Measurements from ENCODE around the gene MAD2L2. TPM values are rescaled to one million over a fixed set of nuclear protein-coding genes. Genes with fewer than 3 reads are reported as not detected.

MAD2L2 gene
- total RNA-seq, 1 donor from 2014 or later = 30.1 TPM

DNA sequence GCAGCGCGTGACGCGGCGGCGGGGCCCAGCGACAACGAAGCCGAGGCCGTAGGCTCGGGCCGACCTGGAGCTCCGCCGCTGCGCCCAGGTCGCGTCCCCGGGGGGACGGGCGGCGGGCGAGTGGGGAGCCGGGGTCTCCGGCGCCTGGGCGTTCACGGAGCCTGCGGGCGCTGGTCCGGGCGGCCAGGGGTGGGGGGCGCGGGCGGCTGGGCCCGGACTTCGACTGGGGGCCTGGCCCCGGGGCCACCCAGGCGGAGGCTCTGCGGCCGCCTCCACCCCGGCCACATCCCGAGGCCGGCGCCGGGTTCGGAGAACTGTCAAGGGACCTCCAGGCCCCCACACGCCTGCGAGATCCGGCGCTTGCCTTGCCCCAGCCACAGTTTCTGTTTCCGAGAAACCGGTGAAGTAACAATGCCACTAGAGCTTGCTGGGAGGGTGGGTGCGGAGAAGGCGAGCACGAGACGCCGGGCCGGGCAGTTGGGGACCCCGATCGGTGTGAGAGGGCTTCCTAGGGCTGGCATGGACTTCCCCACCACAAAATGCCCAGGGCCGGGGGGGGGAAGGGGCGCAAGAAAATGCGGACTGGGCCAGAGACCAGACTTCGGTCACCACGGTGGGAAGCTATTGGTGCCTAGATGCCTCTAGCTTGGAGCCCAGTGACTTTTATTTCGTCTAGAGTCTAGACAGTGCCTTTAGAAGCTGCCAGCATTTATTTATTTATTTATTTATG is 16.4 kb downstream of the MAD2L2 start:
- Histone ChIP-seq H3K4me2 (ENCODE audit: low read length) (peak overlapping the region; percentile 90), H3K27ac (ENCODE audit: low read depth, low read length) (no peak overlapping the region), H3K9ac (ENCODE audit: low read length) (peak overlapping the region; percentile 63), H3K4me1 (ENCODE audit: insufficient read depth, low read length) (peaks cover 2% of the 10 kb centered on the region), H3K9me3 (ENCODE audit: insufficient read depth, low read depth, low read length) (no peaks in the 10 kb centered on the region), H3K27me3 (ENCODE audit: insufficient read depth, low read length) (no peaks in the 10 kb centered on the region), H4K20me1 (ENCODE audit: insufficient read depth, low read length) (no peaks in the 10 kb centered on the region), H2AFZ (ENCODE audit: low read depth, low read length) (peak overlapping the region; percentile 81), H3K36me3 (ENCODE audit: insufficient read depth, low read length) (no peaks in the 10 kb centered on the region), H3K79me2 (ENCODE audit: insufficient read depth, low read length) (no peaks in the 10 kb centered on the region), H3K4me3 (ENCODE audit: insufficient read depth, low read depth, low read length) (peak overlapping the region; percentile 52)
- DNase-seq (ENCODE audit: low read depth) (no peak), FAIRE-seq (no peak)
- Mint-ChIP-seq H3K4me3 (ENCODE audit: unreplicated experiment) (peak overlapping the region; percentile 81), H3K9me3 (ENCODE audit: unreplicated experiment) (no peaks in the 10 kb centered on the region), H3K27me3 (ENCODE audit: low read depth, unreplicated experiment) (peaks cover 1% of the 10 kb centered on the region), H3K4me1 (ENCODE audit: low read depth, unreplicated experiment) (no peaks in the 10 kb centered on the region), H3K27ac (ENCODE audit: unreplicated experiment) (no peak overlapping the region), H3K36me3 (ENCODE audit: low read depth, unreplicated experiment) (peaks cover 18% of the 10 kb centered on the region)
- TF ChIP-seq, protein P1, sequence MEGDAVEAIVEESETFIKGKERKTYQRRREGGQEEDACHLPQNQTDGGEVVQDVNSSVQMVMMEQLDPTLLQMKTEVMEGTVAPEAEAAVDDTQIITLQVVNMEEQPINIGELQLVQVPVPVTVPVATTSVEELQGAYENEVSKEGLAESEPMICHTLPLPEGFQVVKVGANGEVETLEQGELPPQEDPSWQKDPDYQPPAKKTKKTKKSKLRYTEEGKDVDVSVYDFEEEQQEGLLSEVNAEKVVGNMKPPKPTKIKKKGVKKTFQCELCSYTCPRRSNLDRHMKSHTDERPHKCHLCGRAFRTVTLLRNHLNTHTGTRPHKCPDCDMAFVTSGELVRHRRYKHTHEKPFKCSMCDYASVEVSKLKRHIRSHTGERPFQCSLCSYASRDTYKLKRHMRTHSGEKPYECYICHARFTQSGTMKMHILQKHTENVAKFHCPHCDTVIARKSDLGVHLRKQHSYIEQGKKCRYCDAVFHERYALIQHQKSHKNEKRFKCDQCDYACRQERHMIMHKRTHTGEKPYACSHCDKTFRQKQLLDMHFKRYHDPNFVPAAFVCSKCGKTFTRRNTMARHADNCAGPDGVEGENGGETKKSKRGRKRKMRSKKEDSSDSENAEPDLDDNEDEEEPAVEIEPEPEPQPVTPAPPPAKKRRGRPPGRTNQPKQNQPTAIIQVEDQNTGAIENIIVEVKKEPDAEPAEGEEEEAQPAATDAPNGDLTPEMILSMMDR (IDR thresholded peaks at IDR 0.05; ENCODE audit: insufficient read depth, low read depth, low read length) = no peak

- Mint-ChIP-seq H3K9me3 (ENCODE audit: unreplicated experiment) (no peaks in the 10 kb centered on the region), H3K36me3 (ENCODE audit: low read depth, unreplicated experiment) (peaks cover 25% of the 10 kb centered on the region), H3K27ac (ENCODE audit: unreplicated experiment) (no peak overlapping the region), H3K4me3 (ENCODE audit: unreplicated experiment) (no peak overlapping the region), H3K4me1 (ENCODE audit: low read depth, unreplicated experiment) (no peaks in the 10 kb centered on the region), H3K27me3 (ENCODE audit: low read depth, unreplicated experiment) (peaks cover 1% of the 10 kb centered on the region)
- Histone ChIP-seq H3K9ac (ENCODE audit: low read length) (no peak overlapping the region), H3K4me3 (ENCODE audit: insufficient read depth, low read depth, low read length) (no peak overlapping the region), H3K79me2 (ENCODE audit: insufficient read depth, low read length) (no peaks in the 10 kb centered on the region), H3K27ac (ENCODE audit: low read depth, low read length) (no peak overlapping the region), H3K27me3 (ENCODE audit: insufficient read depth, low read length) (no peaks in the 10 kb centered on the region), H3K4me2 (ENCODE audit: low read length) (no peak overlapping the region), H3K9me3 (ENCODE audit: insufficient read depth, low read depth, low read length) (no peaks in the 10 kb centered on the region), H3K4me1 (ENCODE audit: insufficient read depth, low read length) (peaks cover 2% of the 10 kb centered on the region), H4K20me1 (ENCODE audit: insufficient read depth, low read length) (peaks cover 3% of the 10 kb centered on the region), H3K36me3 (ENCODE audit: insufficient read depth, low read length) (no peaks in the 10 kb centered on the region), H2AFZ (ENCODE audit: low read depth, low read length) (no peak overlapping the region)
- no peak for TF ChIP-seq EZH2 (IDR thresholded peaks at IDR 0.05; ENCODE audit: insufficient read depth, low read length)
- TF ChIP-seq, protein P1 (IDR thresholded peaks at IDR 0.05; ENCODE audit: insufficient read depth, low read depth, low read length) = no peak
- DNase-seq (ENCODE audit: low read depth) (no peak), FAIRE-seq (no peak)
Measured at GRCh38 chr1:11661103-11661502, 19.8 kb downstream of the MAD2L2 start.

- Histone ChIP-seq H3K4me2 (ENCODE audit: low read length) (no peak overlapping the region), H3K4me1 (ENCODE audit: insufficient read depth, low read length) (peaks cover 5% of the 10 kb centered on the region), H3K27ac (ENCODE audit: low read depth, low read length) (no peak overlapping the region), H2AFZ (ENCODE audit: low read depth, low read length) (no peak overlapping the region), H3K79me2 (ENCODE audit: insufficient read depth, low read length) (no peaks in the 10 kb centered on the region), H3K27me3 (ENCODE audit: insufficient read depth, low read length) (no peaks in the 10 kb centered on the region), H4K20me1 (ENCODE audit: insufficient read depth, low read length) (peaks cover 3% of the 10 kb centered on the region), H3K4me3 (ENCODE audit: insufficient read depth, low read depth, low read length) (no peak overlapping the region), H3K9me3 (ENCODE audit: insufficient read depth, low read depth, low read length) (no peaks in the 10 kb centered on the region), H3K9ac (ENCODE audit: low read length) (no peak overlapping the region), H3K36me3 (ENCODE audit: insufficient read depth, low read length) (no peaks in the 10 kb centered on the region)
- H3K27me3 Mint-ChIP-seq (ENCODE audit: low read depth, unreplicated experiment) = peaks cover 1% of the 10 kb centered on the region
- no peak for FAIRE-seq
- no peak overlapping the region for H3K4me3 Mint-ChIP-seq (ENCODE audit: unreplicated experiment)
- H3K27ac Mint-ChIP-seq (ENCODE audit: unreplicated experiment) = no peak overlapping the region
- no peaks in the 10 kb centered on the region for H3K9me3 Mint-ChIP-seq (ENCODE audit: unreplicated experiment)
- peaks cover 25% of the 10 kb centered on the region for H3K36me3 Mint-ChIP-seq (ENCODE audit: low read depth, unreplicated experiment)
- DNase-seq (ENCODE audit: low read depth) = no peak
- TF ChIP-seq, protein P1 (IDR thresholded peaks at IDR 0.05; ENCODE audit: insufficient read depth, low read depth, low read length) = no peak
- TF ChIP-seq EZH2 (IDR thresholded peaks at IDR 0.05; ENCODE audit: insufficient read depth, low read length) = no peak
- H3K4me1 Mint-ChIP-seq (ENCODE audit: low read depth, unreplicated experiment) = peaks cover 3% of the 10 kb centered on the region
Measured at GRCh38 chr1:11659748-11660147, 21.2 kb downstream of the MAD2L2 start.
